A549 (cell line): ENCODE results near the gene COA8. TPM values are rescaled to one million over a fixed set of nuclear protein-coding genes. Genes with fewer than 3 reads are reported as not detected.

Source experiments
- ATAC-seq, 2 experiments: fragments of 200-7000 bp in 1 of 2; fragments of >200 bp in 1 of 2; cut with Nextera tagmentation in 1 of 2; cut with Tn5 transposase in 1 of 2; 3 replicates each; pipeline versions ENCODE4 v1.8.0 to v1.9.1; 2018 to 2020; ENCODE audit warnings: mild to moderate bottlenecking in 1 of 2, moderate library complexity in 1 of 2
- CTCF ChIA-PET: fragments of 300-600 bp; sonication (Branson Sonifier 250); formaldehyde crosslinking; extraction: SDS; loops from one replicate; lab custom pipeline; 2021; ENCODE audit warnings: antibody characterized with exemption, inconsistent platforms; lab: Yijun Ruan, JAX
- POLR2A ChIA-PET: fragments of 350-600 bp; formaldehyde crosslinking; extraction: SDS; loops from one replicate; lab custom pipeline; 2021; ENCODE audit warnings: antibody characterized with exemption, inconsistent platforms; lab: Yijun Ruan, JAX
- DNase-seq, 2 experiments: peaks; one replicate each; pipeline versions ENCODE4 v3.0.0 to v3.0.0-alpha.2; 2011 to 2016; ENCODE audit warnings: low read depth in 1 of 2, low spot score in 1 of 2
- FAIRE-seq: peaks from 2 replicates; lab custom pipeline; 2011; peaks lifted over from hg19 to GRCh38; lab: Jason Lieb, UNC
- H3K27ac ChIP-seq, 2 experiments: fragments of >200 bp; sonication (Bioruptor Twin); formaldehyde crosslinking; 3 replicates each; pipeline ENCODE4 v1.5.1; 2016 to 2017
- H3K4me1 ChIP-seq: fragments of >200 bp; sonication (Bioruptor Twin); formaldehyde crosslinking; 3 replicates; pipeline ENCODE4 v1.6.1; 2016
- H3K4me2 ChIP-seq: fragments of >200 bp; sonication (Bioruptor Twin); formaldehyde crosslinking; 3 replicates; pipeline ENCODE4 v1.6.1; 2016
- H3K4me3 ChIP-seq: fragments of >200 bp; sonication (Bioruptor Twin); formaldehyde crosslinking; 3 replicates; pipeline ENCODE4 v1.5.1; 2016
- H3K9me3 ChIP-seq: fragments of >200 bp; sonication (Bioruptor Twin); formaldehyde crosslinking; 3 replicates; pipeline ENCODE4 v1.6.1; 2016
- BCL3 ChIP-seq: fragments of >200 bp; sonication (Bioruptor Twin); formaldehyde crosslinking; IDR thresholded peaks from 3 replicates; pipeline ENCODE4 v1.6.1; 2016
- BHLHE40 ChIP-seq: IDR thresholded peaks from 2 replicates; pipeline ENCODE4 v1.6.1; 2012; ENCODE audit warnings: low read depth, low read length, inconsistent platforms
- CBX8 ChIP-seq: fragments of 200-600 bp; sonication (generic); IDR thresholded peaks from 2 replicates; pipeline ENCODE4 v1.6.1; 2016
- CEBPB ChIP-seq, 2 experiments: fragments of >200 bp in 1 of 2; sonication (Bioruptor Twin) in 1 of 2; formaldehyde crosslinking in 1 of 2; IDR thresholded peaks; 2 replicates each; pipeline ENCODE4 v1.6.1; 2012 to 2016
- CHD4 ChIP-seq: fragments of 200-600 bp; sonication (generic); IDR thresholded peaks from 2 replicates; pipeline ENCODE4 v1.6.1; 2016; ENCODE audit warnings: antibody characterized with exemption, mild to moderate bottlenecking, borderline replicate concordance
- CTCF ChIP-seq: fragments of >200 bp; sonication (Bioruptor Twin); formaldehyde crosslinking; IDR thresholded peaks from 3 replicates; pipeline ENCODE4 v1.5.1; 2016
- EHF ChIP-seq: fragments of 250-450 bp; sonication (Bioruptor Pico); IDR thresholded peaks from 2 replicates; pipeline ENCODE4 v1.5.0; 2020; ENCODE audit warnings: mild to moderate bottlenecking
- EHMT2 ChIP-seq: fragments of 200-600 bp; sonication (generic); IDR thresholded peaks from 2 replicates; pipeline ENCODE4 v1.6.1; 2016; ENCODE audit warnings: antibody characterized with exemption, low read depth, mild to moderate bottlenecking, moderate library complexity
- ELK1 ChIP-seq: fragments of 150-350 bp; IDR thresholded peaks from 2 replicates; pipeline ENCODE4 v1.6.1; 2014; ENCODE audit warnings: low read depth, mild to moderate bottlenecking, low read length
- EP300 ChIP-seq, 2 experiments: fragments of >200 bp; sonication (Bioruptor Twin); formaldehyde crosslinking; IDR thresholded peaks; 2 replicates in 1 of 2; 3 replicates in 1 of 2; pipeline ENCODE4 v1.6.1; 2016 to 2017
- FOSB ChIP-seq: fragments of 250-450 bp; sonication (Bioruptor Pico); IDR thresholded peaks from 2 replicates; pipeline ENCODE4 v1.5.0; 2020; ENCODE audit warnings: mild to moderate bottlenecking, moderate library complexity
- GATA3 ChIP-seq: IDR thresholded peaks from 2 replicates; pipeline ENCODE4 v1.6.1; 2012; ENCODE audit warnings: borderline replicate concordance
- HMGXB4 ChIP-seq: fragments of 250-450 bp; sonication (Bioruptor Pico); IDR thresholded peaks from 2 replicates; pipeline ENCODE4 v1.5.0; 2021; ENCODE audit warnings: mild to moderate bottlenecking, moderate library complexity, borderline replicate concordance
- HOXA7 ChIP-seq: fragments of 250-450 bp; sonication (Bioruptor Pico); IDR thresholded peaks from 2 replicates; pipeline ENCODE4 v1.5.0; 2020; ENCODE audit warnings: mild to moderate bottlenecking, moderate library complexity
- HOXB5 ChIP-seq: fragments of 250-450 bp; sonication (Bioruptor Pico); IDR thresholded peaks from 2 replicates; pipeline ENCODE4 v1.5.0; 2020; ENCODE audit warnings: mild to moderate bottlenecking, moderate library complexity
- JUNB ChIP-seq: fragments of >200 bp; sonication (Bioruptor Twin); formaldehyde crosslinking; IDR thresholded peaks from 2 replicates; pipeline ENCODE4 v1.6.1; 2016
- KDM1A ChIP-seq: fragments of 200-600 bp; sonication (generic); IDR thresholded peaks from 2 replicates; pipeline ENCODE4 v1.6.1; 2016; ENCODE audit warnings: low read depth, mild to moderate bottlenecking
- KDM5A ChIP-seq: fragments of 200-600 bp; sonication (generic); IDR thresholded peaks from 2 replicates; pipeline ENCODE4 v1.6.1; 2016; ENCODE audit warnings: antibody characterized with exemption, mild to moderate bottlenecking
- MAX ChIP-seq: IDR thresholded peaks from 2 replicates; pipeline ENCODE4 v1.6.1; 2012
- POLR2AphosphoS2 ChIP-seq: conservative IDR thresholded peaks from 2 replicates; pipeline ENCODE4 v1.6.1; 2012; ENCODE audit warnings: low read length, improper control_type of control experiment, inconsistent platforms
- RAD21 ChIP-seq, 2 experiments: fragments of >200 bp in 1 of 2; sonication (Bioruptor Twin) in 1 of 2; formaldehyde crosslinking in 1 of 2; IDR thresholded peaks in 1 of 2; conservative IDR thresholded peaks in 1 of 2; 2 replicates in 1 of 2; 3 replicates in 1 of 2; pipeline ENCODE4 v1.6.1; 2012 to 2018; ENCODE audit warnings: inconsistent platforms in 1 of 2
- RFX5 ChIP-seq: fragments of 450-650 bp; IDR thresholded peaks from 2 replicates; pipeline ENCODE4 v1.7.1; 2014; ENCODE audit warnings: antibody characterized with exemption, mild to moderate bottlenecking, moderate library complexity
- SMC3 ChIP-seq: fragments of >200 bp; sonication (Bioruptor Twin); formaldehyde crosslinking; IDR thresholded peaks from 3 replicates; pipeline ENCODE4 v1.6.1; 2018; ENCODE audit warnings: inconsistent platforms
- TP53 ChIP-seq: fragments of 250-450 bp; sonication (Bioruptor Pico); IDR thresholded peaks from 2 replicates; pipeline ENCODE4 v1.5.0; 2021; ENCODE audit warnings: mild to moderate bottlenecking, moderate library complexity
- ZC3H11A ChIP-seq: fragments of 450-650 bp; IDR thresholded peaks from 2 replicates; pipeline ENCODE4 v1.6.1; 2014; ENCODE audit warnings: antibody characterized with exemption, mild to moderate bottlenecking
- ZNF302 ChIP-seq: fragments of 250-450 bp; sonication (Bioruptor Pico); IDR thresholded peaks from 2 replicates; pipeline ENCODE4 v1.9.0; 2021; ENCODE audit warnings: inconsistent platforms, mild to moderate bottlenecking, moderate library complexity
- WGBS: methylation state at CpG from one replicate; pipeline ENCODE4 v1.1.6; 2017; ENCODE audit errors: missing lambda C conversion rate; 5-methylcytosine and 5-hydroxymethylcytosine counted together
- polyA plus RNA-seq, 4 experiments: library from polyadenylated mRNA; depleted of rRNA in 3 of 4; stranded (reverse); fragments of >200 nt; fragmentation: RNase III in 1 of 4; extraction: RNeasy Plus Mini Kit Qiagen cat#74134 plus additional on column Dnase treatment in 1 of 4; gene quantifications; 2 replicates in 3 of 4; 3 replicates in 1 of 4; pipeline ENCODE4 v1.2.3, GENCODE V29; 2011 to 2017

COA8 gene
- polyA plus RNA-seq, 2 of the 4 experiments (the other 2 are of a cell fraction): 29.8 to 34.9 TPM

- no peak for TF ChIP-seq SMC3
- TF ChIP-seq RAD21 (conservative IDR thresholded peaks at IDR 0.05 in 1 of 2, IDR thresholded peaks at IDR 0.05 in 1 of 2): no peak
- no peak for TF ChIP-seq KDM1A
- no peak for TF ChIP-seq MAX
- TF ChIP-seq HOXA7 (CRISPR knock-in tag): no peak
- no peak for TF ChIP-seq CHD4
- no peak for FAIRE-seq
- H3K4me2 ChIP-seq: no peak overlapping the region
- no peaks in the 10 kb centered on the region for H3K9me3 ChIP-seq
- DNase-seq: no peak
- no peak overlapping the region for H3K4me3 ChIP-seq
- CTCF ChIA-PET: interaction anchor here (0.6 to 28.8 kb wide), 3 partner anchors 11 to 456 kb away, joined by 3 to 489 read pairs (median 184); partner anchors contain the start of gene CKB
- H3K27ac ChIP-seq: no peak overlapping the region
- ATAC-seq: no peak
- POLR2A ChIA-PET: interaction anchor here (0.5 kb wide), 1 partner anchor 161 kb away, joined by 9 read pairs; no protein-coding TSS in a partner anchor
- peaks cover 16% of the 10 kb centered on the region for H3K4me1 ChIP-seq
- 82% methylated on average over 21 of the region's 23 CpGs for whole genome bisulfite sequencing
Measured at GRCh38 chr14:103533137-103533998, 29.4 kb upstream of the COA8 start.

GRCh38 chr14:103533999-103534575 is 28.7 kb upstream of the COA8 start:
- TF ChIP-seq CHD4: no peak
- no peak for TF ChIP-seq HOXB5 (CRISPR knock-in tag)
- TF ChIP-seq POLR2AphosphoS2: no peak
- TF ChIP-seq CEBPB (IDR thresholded peaks at IDR 0.05): no peak
- no peak for TF ChIP-seq CBX8
- TF ChIP-seq EHMT2: no peak
- no peak for TF ChIP-seq ZNF302 (CRISPR knock-in tag)
- TF ChIP-seq CTCF: no peak
- TF ChIP-seq HOXA7 (CRISPR knock-in tag): no peak
- TF ChIP-seq MAX: no peak
- no peak for TF ChIP-seq ELK1
- no peak for TF ChIP-seq RFX5
- TF ChIP-seq FOSB (CRISPR knock-in tag): no peak
- no peak for TF ChIP-seq KDM5A
- ATAC-seq (no peak), DNase-seq (no peak), FAIRE-seq (no peak)
- Histone ChIP-seq H3K4me2 (no peak overlapping the region), H3K4me1 (peaks cover 16% of the 10 kb centered on the region), H3K4me3 (no peak overlapping the region), H3K27ac (no peak overlapping the region), H3K9me3 (no peaks in the 10 kb centered on the region)
- ChIA-PET CTCF (interaction anchor here (12.7 to 28.8 kb wide), 2 partner anchors 11 to 15 kb away, joined by 184 to 489 read pairs; partner anchors contain the start of gene CKB), POLR2A (no interaction called here)
- WGBS: 92% methylated on average over 18 of the region's 25 CpGs

GRCh38 chr14:103534576-103535061 is 28.1 kb upstream of the COA8 start:
- ChIA-PET POLR2A (no interaction called here), CTCF (interaction anchor here (12.7 to 28.8 kb wide), 2 partner anchors 10 to 16 kb away, joined by 184 to 489 read pairs; partner anchors contain the start of gene CKB)
- Histone ChIP-seq H3K4me3 (no peak overlapping the region), H3K4me2 (no peak overlapping the region), H3K27ac (no peak overlapping the region), H3K4me1 (peaks cover 16% of the 10 kb centered on the region), H3K9me3 (no peaks in the 10 kb centered on the region)
- ATAC-seq (no peak), FAIRE-seq (no peak), DNase-seq (no peak)
- 73% methylated on average over 3 of the region's 22 CpGs for WGBS
- TF ChIP-seq GATA3 (no peak), BHLHE40 (no peak), BCL3 (no peak), EP300 (IDR thresholded peaks at IDR 0.05) (no peak), KDM5A (no peak), TP53 (no peak), RFX5 (no peak), JUNB (no peak), ZC3H11A (no peak), KDM1A (no peak), EHF (CRISPR knock-in tag) (no peak), HMGXB4 (CRISPR knock-in tag) (no peak)
